Measurements from ENCODE around the gene PLK5.
"Not testable (repeated sequence)": the region's sequence is repeated elsewhere in the genome, so short reads cannot be mapped to it uniquely, and the experiment has no call there.

Gene PLK5

DNA sequence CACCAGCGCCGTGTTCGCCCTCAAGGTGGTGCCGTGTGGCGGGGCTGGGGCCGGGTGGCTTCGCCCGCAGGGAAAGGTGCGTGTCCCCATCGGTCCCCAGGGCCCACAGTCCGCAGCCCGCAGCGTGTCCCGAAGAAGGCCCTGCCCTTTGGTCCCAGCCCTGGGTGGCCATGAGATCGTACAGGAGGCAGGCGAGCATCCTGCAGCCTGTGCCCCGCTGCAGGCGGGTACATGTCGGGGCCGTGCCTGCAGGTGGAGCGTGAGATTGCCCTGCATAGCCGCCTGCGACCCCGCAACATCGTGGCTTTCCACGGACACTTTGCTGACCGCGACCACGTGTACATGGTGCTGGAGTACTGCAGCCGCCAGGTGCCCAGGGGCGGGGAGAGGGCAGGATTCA is 1.5 kb downstream of the PLK5 start:
- no peak for DNase-seq (ENCODE audit: low spot score)

- no peak for DNase-seq (ENCODE audit: low spot score)
Measured at GRCh38 chr19:1526066-1526778, 2.3 kb downstream of the PLK5 start.

DNA sequence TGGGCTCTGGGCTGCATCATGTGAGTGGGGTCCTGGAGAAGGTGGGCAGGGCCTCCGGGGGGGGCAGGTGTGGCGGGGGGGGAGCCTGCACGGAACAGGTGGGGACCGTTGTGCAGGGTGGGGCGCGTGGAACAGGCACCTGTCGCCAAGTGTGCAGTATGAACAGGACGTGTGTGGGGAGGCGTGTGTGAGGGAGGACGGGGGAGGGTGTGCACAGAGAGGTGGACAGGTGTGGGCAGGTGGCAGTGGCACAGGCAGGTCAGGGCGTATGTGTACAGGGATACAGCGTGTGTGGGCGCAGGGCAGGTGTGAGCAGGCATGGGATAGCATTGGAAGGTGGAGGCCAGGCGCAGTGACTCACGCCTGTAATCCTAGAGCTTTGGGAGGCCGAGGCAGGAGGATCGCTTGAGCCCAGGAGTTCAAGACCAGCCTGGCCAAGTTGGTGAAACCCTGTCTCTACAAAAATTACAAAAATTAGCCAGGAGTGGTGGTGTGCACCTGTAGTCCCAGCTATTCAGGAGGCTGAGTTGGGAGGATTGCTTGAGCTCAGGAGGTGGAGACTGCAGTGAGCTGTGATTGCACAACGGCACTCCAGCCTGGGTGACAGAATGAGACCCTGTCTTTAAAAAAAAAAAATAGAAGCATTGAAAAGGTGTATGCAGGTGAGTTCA is 3.2 kb downstream of the PLK5 start:
- DNase-seq (ENCODE audit: low spot score): no peak

DNA sequence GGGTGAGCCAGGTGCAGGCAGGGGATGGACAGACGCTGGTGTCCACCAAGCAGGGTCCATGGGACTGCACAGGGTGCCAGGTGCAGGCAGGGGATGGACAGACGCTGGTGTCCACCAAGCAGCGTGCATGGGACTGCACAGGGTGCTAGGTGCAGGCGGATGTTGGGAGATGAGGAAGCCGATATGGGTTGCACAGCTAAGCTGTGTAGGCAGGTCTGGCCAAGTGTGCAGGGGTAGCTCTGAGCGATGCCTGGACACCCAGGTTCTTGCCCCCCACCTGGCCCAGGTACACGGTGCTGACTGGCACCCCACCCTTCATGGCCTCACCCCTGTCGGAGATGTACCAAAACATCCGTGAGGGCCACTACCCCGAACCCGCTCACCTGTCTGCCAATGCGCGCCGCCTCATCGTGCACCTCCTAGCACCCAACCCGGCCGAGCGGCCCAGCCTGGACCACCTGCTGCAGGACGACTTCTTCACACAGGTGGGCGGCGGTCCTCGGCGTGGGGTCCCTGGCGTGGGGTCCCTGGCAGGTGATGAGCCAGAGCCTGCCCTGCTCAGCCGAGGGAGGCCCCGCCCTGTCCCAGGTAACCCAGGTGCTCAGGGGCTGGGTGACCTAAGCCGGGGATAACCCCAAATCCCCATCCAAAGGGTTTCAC is 3.9 kb downstream of the PLK5 start:
- DNase-seq (ENCODE audit: low spot score): no peak

GRCh38 chr19:1528596-1529429 is 4.9 kb downstream of the PLK5 start:
- DNase-seq (ENCODE audit: low spot score): no peak

GRCh38 chr19:1529430-1529816 is 5.5 kb downstream of the PLK5 start:
- no peak for DNase-seq (ENCODE audit: low spot score)

GRCh38 chr19:1530856-1531255 is 7.0 kb downstream of the PLK5 start:
- not testable (repeated sequence) for DNase-seq (ENCODE audit: low spot score)

- DNase-seq (ENCODE audit: low spot score): no peak
Measured at GRCh38 chr19:1531587-1531986, 7.7 kb downstream of the PLK5 start.

DNA sequence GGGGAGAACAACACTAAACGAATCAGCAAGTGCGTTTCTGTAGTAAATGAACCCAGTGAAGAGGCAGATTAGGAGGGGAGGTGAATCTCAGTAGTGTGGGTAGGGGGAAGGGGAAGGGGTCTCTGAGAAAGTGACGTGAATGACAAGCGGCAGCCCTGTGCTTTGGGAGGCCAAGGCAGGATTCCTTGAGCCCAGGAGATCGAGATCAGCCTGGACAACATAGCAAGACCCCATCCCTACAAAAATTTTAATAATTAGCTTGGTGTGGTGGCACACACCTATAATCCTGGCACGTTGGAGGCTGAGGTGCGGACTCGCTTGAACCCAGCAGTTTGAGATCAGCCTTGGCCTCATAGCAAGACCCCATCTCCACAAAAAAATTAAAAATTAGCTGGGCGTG is 8.1 kb downstream of the PLK5 start:
- no peak for DNase-seq (ENCODE audit: low spot score)

- DNase-seq (ENCODE audit: low spot score): no peak
Measured at GRCh38 chr19:1533510-1534150, 9.8 kb downstream of the PLK5 start.

GRCh38 chr19:1534972-1535371 is 11.1 kb downstream of the PLK5 start:
- no peak for DNase-seq (ENCODE audit: low spot score)

- not testable (repeated sequence) for DNase-seq (ENCODE audit: low spot score)
Measured at GRCh38 chr19:1535699-1536098, 11.8 kb downstream of the PLK5 start.

DNA sequence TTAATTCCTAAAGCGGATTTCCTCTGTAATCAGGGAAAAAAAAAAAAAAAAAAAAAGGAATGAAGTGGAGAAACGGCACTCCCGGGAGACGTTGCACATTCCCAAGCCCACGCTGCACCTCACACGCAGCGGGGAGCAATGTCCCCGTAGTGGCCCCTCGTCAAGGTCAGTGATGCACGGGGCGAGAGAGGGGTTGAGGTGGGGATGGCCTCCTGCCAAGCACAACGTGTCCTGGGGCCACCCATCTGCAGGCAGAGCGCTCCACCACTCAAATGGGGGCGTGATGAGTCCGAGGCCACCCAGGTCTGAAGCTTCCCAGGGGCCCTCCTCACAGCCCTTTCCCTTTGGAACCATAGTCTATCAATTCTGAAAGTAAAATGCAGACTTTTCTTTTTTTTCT is 15.1 kb downstream of the PLK5 start:
- no peak for DNase-seq (ENCODE audit: low spot score)

GRCh38 chr19:1539749-1540148 is 15.9 kb downstream of the PLK5 start:
- DNase-seq (ENCODE audit: low spot score): not testable (repeated sequence)

- no peak for DNase-seq (ENCODE audit: low spot score)
Measured at GRCh38 chr19:1540365-1540925, 16.6 kb downstream of the PLK5 start.

DNA sequence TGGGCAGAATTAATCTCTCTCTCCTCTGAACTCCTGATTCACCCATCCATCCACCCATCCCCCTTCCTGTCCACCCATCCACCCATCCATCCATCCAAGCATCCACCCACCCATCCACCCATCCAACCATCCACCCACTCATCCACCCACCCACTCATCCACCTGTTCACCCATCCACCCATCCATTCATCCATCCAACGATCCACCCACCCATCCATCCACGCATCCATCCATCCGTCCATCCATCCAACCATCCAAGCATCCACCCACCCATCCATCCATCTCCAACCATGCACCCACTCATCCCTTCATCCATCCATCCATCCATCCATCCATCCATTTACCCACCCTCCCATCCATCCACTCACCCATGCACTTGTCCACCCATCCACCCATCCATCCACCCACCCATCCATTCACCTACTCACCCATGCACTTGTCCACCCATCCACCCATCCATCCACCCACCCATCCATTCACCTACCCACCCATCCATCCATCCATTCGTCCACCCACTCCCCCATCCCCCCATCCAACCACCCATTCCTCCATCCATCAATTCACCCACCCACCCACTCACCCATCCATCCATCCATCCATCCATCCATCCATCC is 25.6 kb downstream of the PLK5 start:
- DNase-seq (ENCODE audit: low spot score): no peak

DNA sequence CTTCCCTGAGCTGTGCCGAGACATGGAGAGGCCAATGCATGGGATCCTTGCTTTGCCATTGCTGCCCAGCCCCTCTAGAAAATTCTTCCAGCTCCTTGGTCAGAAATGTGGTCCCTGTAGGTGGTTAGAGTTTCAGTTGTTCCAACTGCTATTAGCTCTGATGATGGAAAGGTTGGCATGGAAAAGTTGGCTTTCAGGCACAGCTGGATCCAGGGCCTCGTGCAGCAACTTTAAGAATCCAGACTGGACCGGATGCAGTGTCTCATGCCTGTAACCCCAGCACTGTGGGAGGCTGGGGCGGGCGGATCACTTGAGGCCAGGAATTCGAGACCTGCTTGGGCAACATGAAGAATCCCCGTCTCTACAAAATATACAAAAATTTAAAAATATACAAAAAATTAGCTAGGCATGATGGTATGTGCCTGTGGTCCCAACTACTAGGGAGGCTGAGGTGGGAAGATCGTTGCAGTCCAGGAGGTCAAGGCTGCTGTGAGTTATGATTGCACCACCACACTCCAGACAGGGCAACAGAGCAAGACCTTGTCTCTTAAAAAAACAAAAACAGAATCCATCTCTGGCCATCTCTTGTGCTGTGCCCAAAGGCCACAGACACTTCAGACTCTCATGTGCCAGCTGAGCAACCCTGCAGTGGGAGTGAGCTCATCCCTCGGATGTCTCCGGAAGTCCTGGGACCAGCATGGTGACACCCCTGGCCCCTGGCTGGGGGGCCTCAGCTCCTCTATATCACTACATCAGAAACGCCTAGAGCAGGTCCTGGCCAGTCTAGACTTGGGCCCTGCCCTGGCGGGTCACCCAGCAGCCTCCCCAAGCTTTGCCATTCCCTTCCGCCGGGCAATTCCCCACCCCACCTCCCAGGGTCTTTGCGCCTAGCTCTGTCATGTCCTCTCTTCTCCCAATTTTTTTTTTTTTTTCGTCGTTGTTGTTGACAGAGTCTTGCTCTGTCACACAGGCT is 27.5 kb downstream of the PLK5 start:
- no peak for DNase-seq (ENCODE audit: low spot score)

DNA sequence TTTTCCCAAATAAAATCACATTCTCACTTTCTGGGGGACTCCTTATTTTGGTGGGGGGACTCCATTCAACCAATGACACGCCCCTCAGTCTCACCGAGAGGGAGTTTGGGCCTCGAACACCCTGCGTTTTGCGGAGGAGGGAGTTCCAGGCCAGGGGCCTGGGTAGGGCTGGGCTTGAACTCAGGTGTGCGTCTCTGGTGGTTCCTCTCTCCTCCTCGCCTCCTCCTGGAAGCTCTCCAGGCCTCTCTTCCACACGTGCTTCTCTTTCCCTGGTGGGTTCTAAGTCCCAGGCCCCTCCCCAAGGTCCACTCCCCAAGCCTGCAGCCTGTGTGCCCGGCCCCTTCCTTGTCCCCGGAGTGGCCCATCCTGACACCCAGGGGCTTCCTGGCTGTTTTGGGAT is 29.5 kb downstream of the PLK5 start:
- no peak for DNase-seq (ENCODE audit: low spot score)

- DNase-seq (ENCODE audit: low spot score): no peak
Measured at GRCh38 chr19:1554968-1555367, 31.1 kb downstream of the PLK5 start.

Measured in germinal center (tissue), 1 donor.